Natural killer cell (primary cell): ENCODE results near the gene GYS2. TPM values are rescaled to one million over a fixed set of nuclear protein-coding genes. Genes with fewer than 3 reads are reported as not detected.

Source experiments
- ATAC-seq, 3 donors: fragments of 150-1000 bp in 2 of 3; fragments of 200-7000 bp in 1 of 3; cut with Tn5 transposase; 1 replicate in 1 of 3; 2 replicates in 2 of 3; pipeline ENCODE4 v1.10.0; 2021; ENCODE audit warnings: mild to moderate bottlenecking in 2 of 3, moderate library complexity in 2 of 3
- DNase-seq, 2 donors: peaks; one replicate each; pipeline versions ENCODE4 v3.0.0 to v3.0.0-alpha.2; 2013 to 2021; ENCODE audit warnings: mixed read lengths in 1 of 2
- H3K27ac ChIP-seq: one replicate; pipeline ENCODE4 v1.5.1; 2013; ENCODE audit warnings: mild to moderate bottlenecking, low read length
- H3K27me3 ChIP-seq: one replicate; pipeline ENCODE4 v1.6.1; 2013; ENCODE audit warnings: low read length; ENCODE audit not compliant: control insufficient read depth, insufficient read depth
- H3K36me3 ChIP-seq: one replicate; pipeline ENCODE4 v1.6.1; 2013; ENCODE audit warnings: low read length; ENCODE audit not compliant: control insufficient read depth, insufficient read depth
- H3K4me1 ChIP-seq: one replicate; pipeline ENCODE4 v1.6.1; 2013; ENCODE audit warnings: low read length; ENCODE audit not compliant: control insufficient read depth, insufficient read depth
- H3K4me3 ChIP-seq: one replicate; pipeline ENCODE4 v1.5.1; 2013; ENCODE audit warnings: low read length
- H3K9me3 ChIP-seq: one replicate; pipeline ENCODE4 v1.6.1; 2013; ENCODE audit warnings: low read length; ENCODE audit not compliant: control insufficient read depth, insufficient read depth
- H3K27ac Mint-ChIP-seq, 2 donors: one replicate each; pipeline ENCODE4 v1.8.0; 2022; ENCODE audit warnings: mild to moderate bottlenecking in 2 of 2, mixed read lengths in 2 of 2, moderate library complexity in 1 of 2
- H3K27me3 Mint-ChIP-seq, 2 donors: one replicate each; pipeline ENCODE4 v1.8.0; 2022; ENCODE audit warnings: low read depth in 2 of 2, mixed read lengths in 2 of 2
- H3K36me3 Mint-ChIP-seq: one replicate; pipeline ENCODE4 v1.8.0; 2022; ENCODE audit warnings: mixed read lengths
- H3K4me1 Mint-ChIP-seq, 2 donors: one replicate each; pipeline ENCODE4 v1.8.0; 2022; ENCODE audit warnings: mixed read lengths in 2 of 2
- H3K4me3 Mint-ChIP-seq: one replicate; pipeline ENCODE4 v1.8.0; 2022; ENCODE audit warnings: mild to moderate bottlenecking, moderate library complexity, mixed read lengths
- H3K9me3 Mint-ChIP-seq, 2 donors: one replicate each; pipeline ENCODE4 v1.8.0; 2022; ENCODE audit warnings: mixed read lengths in 2 of 2
- WGBS: methylation state at CpG from one replicate; pipeline ENCODE4 v1.1.7; 2013; ENCODE audit warnings: missing lambda C conversion rate; ENCODE audit not compliant: insufficient coverage; 5-methylcytosine and 5-hydroxymethylcytosine counted together
- intact Hi-C: fragments of 100-400 bp; cut with micrococcal nuclease; formaldehyde crosslinking; loops from one replicate; pipeline ENCODE4 v1.14.2; 2022
- total RNA-seq, 4 donors: library from RNA; stranded (reverse); fragments of 120-200 nt in 1 of 4; gene quantifications; one replicate each; pipeline versions ENCODE4 v1.2.3 to v1.2.4, GENCODE V29; 2013 to 2022
- TF ChIP-seq, protein P1 (sequence below): fragments of 200-600 bp; IDR thresholded peaks from one replicate; pipeline ENCODE4 v1.8.0; 2022; ENCODE audit warnings: antibody characterized with exemption

GYS2 gene
- total RNA-seq, 3 donors from 2014 or later (not counting 1 experiment from before 2014, with no cell fraction given), result not detected

DNA sequence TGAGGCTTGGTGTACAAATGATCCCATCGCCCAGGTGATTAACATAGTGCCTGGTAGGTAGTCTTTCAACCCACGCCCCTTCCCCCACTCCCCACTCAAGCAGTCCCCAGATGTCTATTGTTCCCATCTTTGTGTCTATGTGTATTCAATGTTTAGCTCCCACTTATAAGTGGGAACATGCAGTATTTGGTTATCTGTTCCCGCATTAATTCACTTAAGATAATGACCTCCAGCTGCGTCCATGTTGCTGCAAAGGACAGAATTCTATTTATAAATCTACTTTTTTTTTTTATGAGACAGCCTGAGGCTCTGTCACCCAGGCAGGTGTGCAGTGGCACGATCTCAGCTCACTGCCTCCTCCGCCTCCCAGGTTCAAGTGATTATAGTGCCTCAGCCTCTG, 62.9 kb downstream of the GYS2 start:
- intact Hi-C loops, result no loop called here
- H3K4me1 ChIP-seq, result no peaks in the 10 kb centered on the region
- no peak overlapping the region for H3K4me3 ChIP-seq
- DNase-seq (no peak), ATAC-seq (no peak)
- TF ChIP-seq, protein P1, sequence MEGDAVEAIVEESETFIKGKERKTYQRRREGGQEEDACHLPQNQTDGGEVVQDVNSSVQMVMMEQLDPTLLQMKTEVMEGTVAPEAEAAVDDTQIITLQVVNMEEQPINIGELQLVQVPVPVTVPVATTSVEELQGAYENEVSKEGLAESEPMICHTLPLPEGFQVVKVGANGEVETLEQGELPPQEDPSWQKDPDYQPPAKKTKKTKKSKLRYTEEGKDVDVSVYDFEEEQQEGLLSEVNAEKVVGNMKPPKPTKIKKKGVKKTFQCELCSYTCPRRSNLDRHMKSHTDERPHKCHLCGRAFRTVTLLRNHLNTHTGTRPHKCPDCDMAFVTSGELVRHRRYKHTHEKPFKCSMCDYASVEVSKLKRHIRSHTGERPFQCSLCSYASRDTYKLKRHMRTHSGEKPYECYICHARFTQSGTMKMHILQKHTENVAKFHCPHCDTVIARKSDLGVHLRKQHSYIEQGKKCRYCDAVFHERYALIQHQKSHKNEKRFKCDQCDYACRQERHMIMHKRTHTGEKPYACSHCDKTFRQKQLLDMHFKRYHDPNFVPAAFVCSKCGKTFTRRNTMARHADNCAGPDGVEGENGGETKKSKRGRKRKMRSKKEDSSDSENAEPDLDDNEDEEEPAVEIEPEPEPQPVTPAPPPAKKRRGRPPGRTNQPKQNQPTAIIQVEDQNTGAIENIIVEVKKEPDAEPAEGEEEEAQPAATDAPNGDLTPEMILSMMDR, result no peak
- H3K36me3 Mint-ChIP-seq, result no peaks in the 10 kb centered on the region
- no peak overlapping the region for H3K27ac ChIP-seq
- no peaks in the 10 kb centered on the region for H3K9me3 Mint-ChIP-seq
- WGBS, result 91% methylated on average over 5 of the region's 6 CpGs
- H3K27me3 Mint-ChIP-seq, result peaks cover 16 to 28% of the 10 kb centered on the region in 2 donors
- H3K4me1 Mint-ChIP-seq, result no peaks in the 10 kb centered on the region
- no peaks in the 10 kb centered on the region for H3K9me3 ChIP-seq
- H3K27ac Mint-ChIP-seq, result no peak overlapping the region
- no peaks in the 10 kb centered on the region for H3K27me3 ChIP-seq
- no peak overlapping the region for H3K4me3 Mint-ChIP-seq
- H3K36me3 ChIP-seq, result no peaks in the 10 kb centered on the region

DNA sequence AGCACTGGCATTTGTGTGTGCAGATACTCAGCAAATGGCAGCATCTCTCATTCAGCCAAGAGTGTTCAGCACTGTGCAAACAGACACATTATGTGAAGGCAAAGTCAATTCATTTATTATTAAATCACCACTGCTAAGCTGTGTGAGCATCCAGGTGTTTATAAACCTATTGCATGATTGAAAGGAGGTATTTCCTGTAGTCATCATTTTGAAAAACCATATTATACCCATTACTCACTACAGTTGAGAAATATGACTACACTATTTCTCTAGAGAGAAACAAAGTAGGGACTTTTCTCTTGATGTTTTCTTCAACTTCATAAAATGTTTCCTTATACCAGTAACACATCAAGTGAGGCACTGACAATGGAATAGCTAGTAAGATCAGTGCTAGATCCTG, 64.8 kb downstream of the GYS2 start:
- Histone ChIP-seq H3K27ac (no peak overlapping the region), H3K9me3 (no peaks in the 10 kb centered on the region), H3K4me1 (no peaks in the 10 kb centered on the region), H3K36me3 (no peaks in the 10 kb centered on the region), H3K27me3 (no peaks in the 10 kb centered on the region), H3K4me3 (no peak overlapping the region)
- Mint-ChIP-seq H3K27ac (no peak overlapping the region), H3K4me3 (no peak overlapping the region), H3K36me3 (no peaks in the 10 kb centered on the region), H3K9me3 (no peaks in the 10 kb centered on the region), H3K27me3 (peaks cover 14 to 34% of the 10 kb centered on the region in 2 donors), H3K4me1 (no peaks in the 10 kb centered on the region)
- intact Hi-C loops, result no loop called here
- ATAC-seq (no peak), DNase-seq (no peak)
- TF ChIP-seq, protein P1, result no peak

DNA sequence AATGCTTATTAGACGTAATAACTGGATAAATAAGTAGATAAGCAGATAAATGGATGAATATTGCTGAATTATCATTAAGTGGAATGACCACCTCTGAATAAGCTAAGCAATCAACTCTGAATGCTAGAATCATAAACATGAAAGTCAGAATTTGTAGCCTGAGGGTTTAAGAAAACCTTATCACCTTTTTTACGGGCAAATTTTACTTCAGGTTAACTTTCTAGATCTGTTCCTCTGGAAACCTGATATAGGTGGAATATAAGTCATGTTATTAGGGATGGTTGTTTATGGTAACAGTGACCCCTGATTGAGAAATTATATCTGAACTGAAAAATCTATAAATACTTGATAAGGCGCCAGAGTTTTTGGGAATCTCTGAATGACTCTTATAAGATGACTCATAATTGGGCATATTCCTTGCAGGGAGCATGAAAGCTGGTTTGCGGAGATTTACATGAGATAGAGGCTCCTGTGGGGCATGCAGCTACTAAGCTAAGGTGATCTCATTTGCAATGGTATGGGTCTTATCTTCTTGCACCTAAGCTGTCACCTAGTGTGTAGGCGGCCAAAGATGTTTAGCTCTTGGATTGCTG, 66.5 kb downstream of the GYS2 start:
- H3K27me3 Mint-ChIP-seq, result peaks cover 22 to 24% of the 10 kb centered on the region in 2 donors
- WGBS, result 86% methylated on average over 5 of the region's 5 CpGs

More for the DNA sequence above, 66.5 kb downstream of the GYS2 start:
- H3K4me3 Mint-ChIP-seq, result no peak overlapping the region
- intact Hi-C loops, result no loop called here
- Histone ChIP-seq H3K36me3 (no peaks in the 10 kb centered on the region), H3K9me3 (no peaks in the 10 kb centered on the region), H3K4me1 (no peaks in the 10 kb centered on the region), H3K4me3 (no peak overlapping the region), H3K27ac (no peak overlapping the region), H3K27me3 (no peaks in the 10 kb centered on the region)
- TF ChIP-seq, protein P1, result no peak
- no peaks in the 10 kb centered on the region for H3K4me1 Mint-ChIP-seq
- no peaks in the 10 kb centered on the region for H3K9me3 Mint-ChIP-seq
- ATAC-seq (no peak), DNase-seq (no peak)
- H3K27ac Mint-ChIP-seq, result no peak overlapping the region
- no peaks in the 10 kb centered on the region for H3K36me3 Mint-ChIP-seq
